HG03520 (cell line): ENCODE results near the gene TSPAN6.

ENCODE experiments used
- ATAC-seq: cut with Tn5 transposase; IDR thresholded peaks from one replicate; pipeline ENCODE4 v1.9.1; 2021; ENCODE audit warnings: mild to moderate bottlenecking, moderate library complexity; ENCODE audit not compliant: unreplicated experiment

The TSPAN6 gene

DNA sequence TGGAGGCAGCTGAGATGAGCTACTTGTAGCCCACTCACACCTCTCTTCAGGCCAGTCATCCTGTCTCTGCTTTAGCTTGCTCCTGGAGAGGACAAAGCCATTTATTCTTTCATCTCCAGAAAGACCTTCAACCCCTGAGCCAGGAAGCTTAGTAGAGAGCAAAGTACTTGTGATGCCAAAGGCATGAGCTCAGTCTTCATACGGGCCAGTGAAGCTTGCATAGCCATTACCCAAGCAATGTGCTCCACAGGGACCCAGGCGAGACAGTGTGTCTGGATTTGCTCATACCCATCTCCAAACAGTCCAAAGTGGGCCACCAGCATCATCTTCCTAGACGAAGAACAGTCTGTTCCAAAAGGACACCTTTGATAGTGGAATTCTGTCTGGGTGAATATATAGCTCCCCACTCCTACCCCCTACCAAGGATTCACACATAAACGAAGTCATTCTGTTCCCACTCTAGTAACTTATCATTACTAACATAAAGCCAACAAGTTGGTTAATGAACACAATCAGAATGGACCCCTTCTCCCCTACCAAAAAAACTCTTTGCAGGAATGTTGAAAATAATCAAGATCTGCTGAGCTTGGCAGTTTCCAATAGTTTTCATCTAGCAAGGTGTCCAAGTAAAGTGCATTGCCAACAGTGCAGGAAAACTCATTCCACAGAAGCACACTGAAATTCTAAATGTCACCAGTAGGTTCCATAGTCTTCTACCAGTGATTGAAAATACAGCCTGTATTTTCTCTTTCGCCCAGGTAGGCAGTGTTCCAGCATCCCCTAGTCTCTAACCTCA lies 45.2 kb downstream of the TSPAN6 start:
- ATAC-seq: no peak

DNA sequence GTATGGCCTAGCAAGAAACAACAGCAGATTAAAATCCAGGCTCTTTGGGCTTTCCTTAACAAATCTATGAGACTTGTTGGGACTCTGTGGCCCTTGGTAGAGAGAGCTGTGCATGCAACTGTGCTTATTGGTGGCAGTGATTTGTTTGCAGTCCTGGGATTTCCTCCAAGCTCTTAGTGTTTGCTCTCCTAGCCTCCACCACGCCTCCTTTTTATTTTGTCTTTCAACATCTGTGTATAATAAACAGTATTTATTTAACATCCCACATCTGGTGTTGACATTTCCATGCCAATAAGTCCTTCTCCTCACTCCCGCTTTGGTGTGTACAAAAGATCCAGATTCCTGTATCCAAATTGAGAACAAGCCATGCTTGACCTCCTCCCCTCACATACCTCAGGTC lies 48.7 kb downstream of the TSPAN6 start:
- no peak for ATAC-seq

DNA sequence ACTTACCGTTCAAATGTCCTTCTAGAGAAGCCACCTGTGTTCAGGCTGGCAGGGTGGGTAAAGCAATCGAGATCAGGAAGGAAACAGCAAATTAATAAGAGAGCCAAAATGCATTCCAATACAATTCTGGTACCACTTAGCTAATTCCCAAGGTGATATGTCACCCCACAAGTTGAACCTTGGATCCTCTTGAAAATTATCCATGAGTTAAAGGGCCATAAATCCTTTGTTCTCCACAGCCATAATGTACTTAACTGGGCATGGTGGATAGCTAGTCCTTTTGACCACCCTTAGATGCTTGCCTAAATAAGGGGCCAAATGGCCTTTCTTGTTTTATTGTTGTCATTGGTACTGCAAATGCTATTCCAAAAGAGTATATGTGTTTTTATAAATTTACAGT lies 49.9 kb downstream of the TSPAN6 start:
- ATAC-seq: no peak

- ATAC-seq: no peak
These were observed 52.0 kb downstream of the TSPAN6 start, which contains the start of gene TNMD for GRCh38 chrX:100584611-100585010. TNMD (plus strand) TSS chrX:100584936; CDS start chrX:100585019, 83 bp downstream.
